Esophagus squamous epithelium (tissue), 5 donors: ENCODE measurements around the gene B3GALT2. TPM values are rescaled to one million over a fixed set of nuclear protein-coding genes. Genes with fewer than 3 reads are reported as not detected.
"Not testable (repeated sequence)": the region's sequence is repeated elsewhere in the genome, so short reads cannot be mapped to it uniquely, and the experiment has no call there.

ENCODE experiments used
- DNase-seq: peaks from one replicate; lab custom pipeline; 2025; lab: John Stamatoyannopoulos, UW
- H3K27ac ChIP-seq, 4 donors: fragments of 200-600 bp; sonication (generic); one replicate each; pipeline ENCODE4 v1.5.1; 2016 to 2019; ENCODE audit warnings: mild to moderate bottlenecking in 1 of 4
- H3K27me3 ChIP-seq, 4 donors: fragments of 200-600 bp; sonication (generic); 1 replicate in 3 of 4; 2 replicates in 1 of 4; pipeline versions ENCODE4 v1.5.1 to v1.6.0; 2017 to 2021; ENCODE audit warnings: antibody characterized with exemption in 1 of 4
- H3K36me3 ChIP-seq, 3 donors: fragments of 200-600 bp; sonication (generic); one replicate each; pipeline ENCODE4 v1.5.1; 2016 to 2019
- H3K4me1 ChIP-seq, 3 donors: fragments of 200-600 bp; sonication (generic); one replicate each; pipeline ENCODE4 v1.5.1; 2017 to 2019
- H3K4me3 ChIP-seq, 4 donors: fragments of 200-600 bp; sonication (generic); 1 replicate in 3 of 4; 2 replicates in 1 of 4; pipeline ENCODE4 v1.5.1; 2016 to 2019; ENCODE audit warnings: mild to moderate bottlenecking in 2 of 4, moderate library complexity in 1 of 4
- H3K9me3 ChIP-seq, 3 donors: fragments of 200-600 bp; sonication (generic); one replicate each; pipeline ENCODE4 v1.5.1; 2016 to 2019
- CTCF ChIP-seq, 6 experiments: fragments of 450-650 bp in 4 of 6; fragments of 200-600 bp in 2 of 6; sonication (generic) in 2 of 6; IDR thresholded peaks; one replicate each; pipeline ENCODE4 v1.5.1; 2016 to 2019; ENCODE audit warnings: antibody characterized with exemption in 6 of 6, mild to moderate bottlenecking in 4 of 6, moderate library complexity in 4 of 6
- POLR2A ChIP-seq, 4 donors: fragments of 450-650 bp; IDR thresholded peaks; one replicate each; pipeline ENCODE4 v1.6.1; 2017; ENCODE audit warnings: antibody characterized with exemption in 4 of 4, mild to moderate bottlenecking in 4 of 4, moderate library complexity in 3 of 4
- WGBS, 2 donors: methylation state at CpG; one replicate each; pipeline ENCODE4 v1.1.5; 2018; 5-methylcytosine and 5-hydroxymethylcytosine counted together
- intact Hi-C: fragments of 100-400 bp; cut with DNase I; formaldehyde crosslinking; loops from one replicate; pipeline ENCODE4 v1.15.0; 2022
- total RNA-seq, 4 donors: library from RNA; depleted of rRNA; stranded (reverse); fragments of >200 nt; gene quantifications; one replicate each; pipeline ENCODE4 v1.1.0, GENCODE V29; 2016
- donor health status: DM: yes; HTN: yes; CAD: no.

The B3GALT2 gene
- total RNA-seq = 1 to 10 TPM in 1 of 4 donors, under 1 TPM in 3; 0.08 to 1.5 (median 0.48) TPM

- intact Hi-C loops = no loop called here
- H3K4me1 ChIP-seq = peaks cover 0 to 72% (median 6%) of the 10 kb centered on the region in 3 donors
Measured at GRCh38 chr1:193185901-193186731, at the start of gene B3GALT2. Gene B3GALT2 (minus strand): TSS chr1:193186613. CDS start chr1:193181562, 5,051 bp downstream.

GRCh38 chr1:193234530-193234929 is 48.1 kb upstream of the B3GALT2 start:
- Histone ChIP-seq H3K27ac (no peak overlapping the region), H3K36me3 (peaks cover 0 to 55% (median 3%) of the 10 kb centered on the region in 3 donors), H3K4me1 (no peaks in the 10 kb centered on the region), H3K27me3 (no peaks in the 10 kb centered on the region), H3K9me3 (no peaks in the 10 kb centered on the region), H3K4me3 (no peak overlapping the region)
- WGBS, 2 donors = 61 to 71% methylated on average over 1 of the region's 1 CpG
- no peak for DNase-seq
- no peak for TF ChIP-seq CTCF (IDR thresholded peaks at IDR 0.05)
- TF ChIP-seq POLR2A (IDR thresholded peaks at IDR 0.05) = no peak
- intact Hi-C loops = no loop called here

More at GRCh38 chr1:193185901-193186731, at the start of gene B3GALT2:
- DNase-seq = no peak
- Histone ChIP-seq H3K36me3 (no peaks in the 10 kb centered on the region), H3K9me3 (no peaks in the 10 kb centered on the region), H3K4me3 (peak within 1 kb of the TSS in 3 of 4 donors; percentile 17 to 51 (median 28)), H3K27ac (peak within 1 kb of the TSS in 3 of 4 donors; percentile 43 to 58 (median 52)), H3K27me3 (no peaks in the 10 kb centered on the region)
- 20 to 30% methylated on average over 13 of the region's 13 CpGs for WGBS, 2 donors
- peak in 1 of 4 donors; percentile 41 for TF ChIP-seq POLR2A (IDR thresholded peaks at IDR 0.05)
- no peak for TF ChIP-seq CTCF (IDR thresholded peaks at IDR 0.05)

- H3K27me3 ChIP-seq, H3K9me3 ChIP-seq, H3K4me1 ChIP-seq, DNase-seq, intact Hi-C loops, H3K27ac ChIP-seq, H3K4me3 ChIP-seq: not testable (repeated sequence)
- H3K36me3 ChIP-seq = peaks cover 0 to 33% (median 0%) of the 10 kb centered on the region in 3 donors
Measured at GRCh38 chr1:193231146-193231545, 44.7 kb upstream of the B3GALT2 start.

- intact Hi-C loops = no loop called here
- no peak for TF ChIP-seq POLR2A (IDR thresholded peaks at IDR 0.05)
- no peak for TF ChIP-seq CTCF (IDR thresholded peaks at IDR 0.05)
- H3K4me1 ChIP-seq = no peaks in the 10 kb centered on the region
- H3K9me3 ChIP-seq = no peaks in the 10 kb centered on the region
- no peak overlapping the region for H3K27ac ChIP-seq
- no peaks in the 10 kb centered on the region for H3K27me3 ChIP-seq
- no peak overlapping the region for H3K4me3 ChIP-seq
- WGBS, 2 donors = 64 to 84% methylated on average over 3 of the region's 3 CpGs
- H3K36me3 ChIP-seq = peaks cover 0 to 32% (median 0%) of the 10 kb centered on the region in 3 donors
- DNase-seq = no peak
Measured at GRCh38 chr1:193229136-193229535, 42.7 kb upstream of the B3GALT2 start.

GRCh38 chr1:193222056-193222615 is 35.7 kb upstream of the B3GALT2 start:
- H3K27ac ChIP-seq = no peak overlapping the region
- no peaks in the 10 kb centered on the region for H3K9me3 ChIP-seq
- H3K27me3 ChIP-seq = no peaks in the 10 kb centered on the region
- TF ChIP-seq POLR2A (IDR thresholded peaks at IDR 0.05) (no peak), CTCF (IDR thresholded peaks at IDR 0.05) (no peak)
- H3K4me3 ChIP-seq = no peak overlapping the region
- WGBS, 2 donors = 75 to 78% methylated on average over 8 of the region's 8 CpGs
- peaks cover 0 to 8% (median 4%) of the 10 kb centered on the region in 3 donors for H3K4me1 ChIP-seq
- no peak for DNase-seq
- intact Hi-C loops = no loop called here
- H3K36me3 ChIP-seq = peaks cover 0 to 30% (median 0%) of the 10 kb centered on the region in 3 donors
